PC-9 (cell line): ENCODE data around the gene NINL.

Experiments
- CTCF ChIP-seq: fragments of 200-600 bp; sonication (generic); conservative IDR thresholded peaks from 2 replicates; pipeline ENCODE4 v1.6.1; 2017; ENCODE audit warnings: mixed run types, antibody characterized with exemption, mild to moderate bottlenecking, moderate library complexity
- EZH2 ChIP-seq: fragments of 200-600 bp; sonication (generic); IDR thresholded peaks from 2 replicates; pipeline ENCODE4 v1.8.0; 2017; ENCODE audit warnings: antibody characterized with exemption, low read depth

- no peak for TF ChIP-seq CTCF
- TF ChIP-seq EZH2 = no peak
These were observed 35.4 kb downstream of the NINL start for GRCh38 chr20:25549843-25550477.
